Occipital lobe (tissue), 2 donors: Measurements from ENCODE around the gene CARD18. TPM values are rescaled to one million over a fixed set of nuclear protein-coding genes. Genes with fewer than 3 reads are reported as not detected.
"Not testable (repeated sequence)": the region's sequence is repeated elsewhere in the genome, so short reads cannot be mapped to it uniquely, and the experiment has no call there.

Experiments used
- DNase-seq: peaks from one replicate; lab custom pipeline; 2025; lab: John Stamatoyannopoulos, UW
- total RNA-seq: library from RNA; depleted of rRNA; stranded (reverse); fragments of >200 nt; gene quantifications from one replicate; pipeline ENCODE4 v1.2.3, GENCODE V29; 2014

CARD18 gene
- total RNA-seq, 1 donor from 2014 or later, result not detected

DNA sequence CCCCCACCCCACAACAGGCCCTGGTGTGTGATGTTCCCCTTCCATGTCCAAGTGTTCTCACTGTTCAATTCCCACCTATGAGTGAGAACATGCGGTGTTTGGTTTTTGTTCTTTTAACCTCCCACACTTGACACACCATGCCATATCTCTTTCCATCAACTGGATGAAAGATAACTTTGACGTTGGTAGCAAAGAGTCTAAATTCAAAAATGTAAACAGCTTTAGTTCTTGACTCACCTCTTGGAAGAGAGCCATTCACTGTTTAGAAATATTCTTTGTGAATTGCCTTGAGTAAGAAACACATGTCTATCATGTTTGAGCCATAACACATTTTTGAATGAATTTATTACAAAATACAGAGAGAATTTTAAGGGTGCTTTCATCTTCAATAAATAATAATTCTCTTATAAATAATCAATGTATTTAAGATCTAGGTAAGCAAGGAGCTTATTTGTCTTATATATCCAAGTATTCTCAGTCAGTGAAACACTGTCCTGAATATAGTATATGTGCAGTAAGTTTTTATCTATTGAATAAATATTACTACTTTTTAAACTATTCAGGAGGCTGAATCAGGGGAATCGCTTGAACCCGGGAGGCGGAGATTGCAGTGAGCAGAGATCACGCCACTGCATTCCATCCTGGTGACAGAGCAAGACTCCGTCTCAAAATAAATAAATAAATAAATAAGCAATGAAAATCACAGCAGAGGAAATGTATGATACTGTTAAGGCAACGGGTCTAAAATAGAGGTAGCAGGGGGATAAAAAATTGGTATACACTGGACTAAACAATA lies 6.7 kb downstream of the CARD18 start:
- DNase-seq, result no peak

- DNase-seq, result no peak
These were observed 9.3 kb downstream of the CARD18 start for GRCh38 chr11:105130189-105130813.

DNA sequence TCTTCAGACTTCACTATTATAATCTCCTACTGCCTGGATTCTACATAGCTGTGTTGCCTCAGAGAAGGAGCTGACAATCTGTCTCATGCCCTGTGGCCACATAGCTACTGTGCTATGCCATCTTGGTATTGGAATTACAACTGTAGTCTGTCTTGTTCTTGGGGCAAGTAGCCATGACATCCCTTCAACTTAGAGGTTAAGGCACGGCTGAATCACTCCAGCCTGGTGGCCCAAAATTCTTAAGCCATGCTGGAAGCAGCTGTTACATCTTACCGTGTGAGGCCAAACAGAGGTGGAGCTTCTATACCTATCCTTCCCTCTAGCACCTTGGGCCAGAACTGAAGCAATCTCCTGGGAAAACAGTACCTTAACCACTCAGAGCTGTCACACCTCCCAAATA lies 14.8 kb downstream of the CARD18 start:
- DNase-seq, result no peak

DNA sequence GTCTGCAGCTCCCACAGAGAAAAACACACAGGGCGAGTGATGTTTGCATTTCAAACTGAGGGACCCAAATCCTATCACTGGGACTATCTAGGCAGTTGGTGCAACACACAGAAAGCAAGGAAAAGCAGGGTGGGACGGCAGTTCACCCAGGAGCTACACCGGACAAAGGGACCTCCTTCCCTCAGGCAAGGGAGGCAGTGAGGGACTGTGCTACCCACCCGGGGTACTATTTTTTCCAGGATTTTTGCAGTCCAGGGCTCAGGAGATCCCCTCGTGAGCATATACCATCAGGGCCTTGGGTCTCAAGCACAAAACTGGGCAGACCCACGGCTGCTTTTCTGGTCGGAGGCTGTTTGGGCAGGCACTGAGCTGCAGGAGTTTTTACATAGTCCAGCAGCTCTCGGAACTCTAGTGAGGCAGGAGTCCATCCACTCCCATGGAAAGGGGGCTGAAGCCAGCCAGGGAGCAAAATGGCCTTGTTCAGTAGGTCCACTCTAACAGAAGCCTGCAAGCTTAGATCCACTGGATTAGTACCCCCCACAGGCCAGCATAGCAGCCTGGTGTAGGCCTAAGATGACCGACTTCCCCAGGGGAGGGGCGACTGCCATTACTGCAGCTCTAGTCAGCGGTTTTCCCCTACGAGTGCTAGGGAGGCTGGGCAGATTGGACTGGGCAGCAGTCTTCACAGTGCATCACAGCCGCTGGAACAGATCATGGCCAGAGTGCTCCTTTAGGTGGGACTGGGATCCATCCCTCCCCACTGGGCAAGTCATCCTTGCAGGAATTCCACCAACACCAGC lies 28.2 kb downstream of the CARD18 start:
- no peak for DNase-seq

GRCh38 chr11:105110688-105111030 lies 28.9 kb downstream of the CARD18 start:
- no peak for DNase-seq

DNA sequence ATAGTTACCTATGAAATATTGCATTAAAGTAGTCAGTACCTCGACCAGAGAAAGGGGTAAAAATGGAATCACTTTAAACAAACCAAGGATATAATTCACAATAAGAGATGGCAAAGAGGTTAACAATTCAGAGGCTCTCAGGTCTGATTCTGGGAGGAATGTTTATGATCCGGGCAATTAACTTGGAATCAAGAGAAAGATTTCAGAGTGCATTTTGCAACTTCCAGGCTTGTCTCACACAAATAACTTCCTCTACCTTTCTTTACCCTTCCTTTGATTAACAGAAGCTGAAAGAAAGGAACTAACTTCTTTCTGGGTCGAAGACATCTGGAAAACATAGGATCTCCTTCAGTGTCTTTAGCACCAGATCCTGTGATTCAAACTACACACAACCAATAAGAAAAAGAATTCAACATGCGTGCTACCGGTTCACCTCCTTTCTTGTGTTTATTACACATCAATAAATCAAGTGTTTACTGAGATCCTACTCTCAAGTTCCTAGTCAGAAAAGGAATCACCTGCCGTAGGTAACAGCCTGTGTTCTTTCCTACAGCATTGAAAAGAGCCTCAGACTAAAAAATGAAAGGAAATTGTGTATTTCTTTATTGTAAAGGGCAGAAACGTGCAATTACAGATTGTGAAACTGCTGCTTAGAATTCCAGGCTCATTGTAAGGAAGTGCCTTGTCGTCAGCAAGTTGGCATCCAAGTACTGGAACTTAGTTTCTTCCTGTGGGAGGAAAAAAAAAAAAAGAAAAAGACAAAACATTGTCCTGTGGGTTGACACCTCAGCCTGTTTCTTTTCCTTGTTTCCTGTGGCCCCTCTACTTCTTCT lies 29.5 kb downstream of the CARD18 start:
- no peak for DNase-seq

- DNase-seq, result no peak
These were observed 30.2 kb downstream of the CARD18 start for GRCh38 chr11:105109321-105109720.

DNA sequence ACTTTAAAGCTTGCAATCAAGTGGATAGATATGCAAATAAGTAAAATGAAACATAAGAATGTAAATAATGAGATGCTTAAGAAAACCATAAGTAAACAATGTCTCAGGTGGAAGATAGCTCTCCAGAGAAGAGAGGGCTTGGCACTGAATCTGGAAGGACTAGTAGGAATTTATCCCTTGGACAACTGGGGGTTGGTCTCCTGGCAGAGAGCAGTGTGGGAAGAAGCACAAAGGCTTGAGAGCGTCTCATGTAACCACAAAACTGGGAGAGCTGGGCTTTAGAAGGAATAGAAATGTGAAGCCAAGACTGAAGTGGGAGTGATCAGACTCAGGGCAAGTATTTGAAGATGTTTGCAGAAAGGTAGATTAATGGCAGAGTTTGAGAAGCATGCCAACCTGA lies 31.3 kb downstream of the CARD18 start:
- no peak for DNase-seq

DNA sequence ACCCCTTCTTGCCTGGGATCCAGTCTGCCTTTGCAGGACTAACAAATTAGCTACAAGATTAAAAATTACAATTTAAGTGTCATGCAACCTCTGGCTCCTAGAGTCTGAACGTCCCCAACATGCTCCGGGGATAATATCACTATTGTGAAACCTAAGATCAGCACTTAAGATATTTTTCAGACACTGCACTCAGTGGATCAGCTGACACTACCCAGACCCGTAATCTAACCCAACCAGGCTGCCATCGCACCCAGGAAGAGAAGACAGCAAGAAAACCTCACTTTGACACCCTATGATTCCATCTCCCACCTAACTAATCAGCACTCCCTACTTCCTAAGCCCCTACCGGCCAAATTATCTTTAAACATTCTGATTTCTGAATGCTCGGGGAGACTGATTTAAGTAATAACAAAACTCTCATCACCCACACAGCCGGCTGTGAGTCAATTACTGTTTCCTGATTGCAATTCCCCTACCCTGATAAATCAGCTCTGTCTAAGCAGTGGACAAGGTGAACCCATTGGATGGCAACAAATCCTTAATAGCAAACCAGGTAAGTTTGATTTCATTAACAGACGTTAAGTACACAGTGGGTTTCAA lies 32.2 kb downstream of the CARD18 start:
- not testable (repeated sequence) for DNase-seq

- DNase-seq, result no peak
These were observed 33.4 kb downstream of the CARD18 start for GRCh38 chr11:105106140-105106539.

DNA sequence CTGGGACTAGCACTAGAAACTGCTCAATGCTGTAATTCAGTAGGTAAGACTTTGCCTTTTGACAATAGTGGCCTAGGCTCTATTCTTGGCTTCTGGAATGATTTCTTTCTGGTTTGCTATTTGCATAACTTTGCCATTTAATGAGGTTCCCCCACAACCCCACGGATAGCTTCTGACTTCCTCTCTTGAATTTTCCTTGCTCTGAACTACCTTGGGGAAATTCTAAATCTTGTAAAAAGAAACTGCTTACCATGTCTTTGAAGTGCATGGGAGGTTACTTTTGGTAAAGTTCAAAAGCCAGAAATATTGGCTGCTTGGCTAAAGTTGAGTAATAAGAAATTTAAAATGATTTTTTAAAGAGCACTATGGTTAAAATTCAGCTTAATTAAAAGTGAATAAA lies 35.3 kb downstream of the CARD18 start:
- DNase-seq, result no peak

DNA sequence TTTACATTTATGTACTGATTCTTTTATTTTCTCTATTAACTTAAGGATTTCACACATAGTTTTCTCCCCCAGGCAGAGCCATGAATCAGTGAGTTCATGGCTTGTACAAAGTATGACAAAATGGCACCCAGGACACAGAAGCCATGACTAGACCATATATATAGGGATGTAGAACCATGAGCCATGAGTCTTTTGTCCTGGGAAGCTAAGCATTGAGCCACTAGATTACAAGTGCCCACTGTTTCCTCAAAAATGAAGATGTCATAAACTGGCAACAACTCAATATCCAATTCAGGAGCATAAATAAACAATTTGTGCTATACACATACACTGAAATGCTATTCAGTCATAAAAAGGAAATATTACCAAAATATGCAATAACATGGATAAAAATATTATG lies 36.2 kb downstream of the CARD18 start:
- DNase-seq, result no peak

DNA sequence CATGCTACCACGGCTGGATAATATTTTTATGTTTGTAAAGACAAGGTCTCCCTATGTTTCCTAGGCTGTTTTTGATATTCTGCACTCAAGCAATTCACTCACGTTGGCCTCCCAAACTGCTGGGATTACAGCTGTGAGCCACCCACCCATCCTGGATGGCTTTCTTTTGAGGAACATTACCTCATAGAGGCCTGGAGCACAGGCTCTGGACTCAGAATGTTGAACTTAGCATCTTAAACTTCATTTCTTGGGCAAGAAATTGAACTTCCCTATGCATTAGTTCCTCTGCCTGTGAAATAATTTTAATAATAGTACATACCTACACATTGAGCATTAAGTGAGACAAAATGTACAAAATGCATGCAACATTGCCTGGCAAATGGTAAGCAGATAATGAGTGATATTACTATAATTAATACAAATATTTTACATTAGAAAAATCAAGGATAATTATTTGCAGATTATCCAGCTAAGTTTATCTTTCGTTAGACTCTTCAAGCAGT lies 37.4 kb downstream of the CARD18 start:
- not testable (repeated sequence) for DNase-seq

GRCh38 chr11:105100981-105101630 lies 38.5 kb downstream of the CARD18 start:
- DNase-seq, result no peak

GRCh38 chr11:105100206-105100605 lies 39.4 kb downstream of the CARD18 start:
- DNase-seq, result no peak

- not testable (repeated sequence) for DNase-seq
These were observed 40.0 kb downstream of the CARD18 start for GRCh38 chr11:105099594-105099993.

DNA sequence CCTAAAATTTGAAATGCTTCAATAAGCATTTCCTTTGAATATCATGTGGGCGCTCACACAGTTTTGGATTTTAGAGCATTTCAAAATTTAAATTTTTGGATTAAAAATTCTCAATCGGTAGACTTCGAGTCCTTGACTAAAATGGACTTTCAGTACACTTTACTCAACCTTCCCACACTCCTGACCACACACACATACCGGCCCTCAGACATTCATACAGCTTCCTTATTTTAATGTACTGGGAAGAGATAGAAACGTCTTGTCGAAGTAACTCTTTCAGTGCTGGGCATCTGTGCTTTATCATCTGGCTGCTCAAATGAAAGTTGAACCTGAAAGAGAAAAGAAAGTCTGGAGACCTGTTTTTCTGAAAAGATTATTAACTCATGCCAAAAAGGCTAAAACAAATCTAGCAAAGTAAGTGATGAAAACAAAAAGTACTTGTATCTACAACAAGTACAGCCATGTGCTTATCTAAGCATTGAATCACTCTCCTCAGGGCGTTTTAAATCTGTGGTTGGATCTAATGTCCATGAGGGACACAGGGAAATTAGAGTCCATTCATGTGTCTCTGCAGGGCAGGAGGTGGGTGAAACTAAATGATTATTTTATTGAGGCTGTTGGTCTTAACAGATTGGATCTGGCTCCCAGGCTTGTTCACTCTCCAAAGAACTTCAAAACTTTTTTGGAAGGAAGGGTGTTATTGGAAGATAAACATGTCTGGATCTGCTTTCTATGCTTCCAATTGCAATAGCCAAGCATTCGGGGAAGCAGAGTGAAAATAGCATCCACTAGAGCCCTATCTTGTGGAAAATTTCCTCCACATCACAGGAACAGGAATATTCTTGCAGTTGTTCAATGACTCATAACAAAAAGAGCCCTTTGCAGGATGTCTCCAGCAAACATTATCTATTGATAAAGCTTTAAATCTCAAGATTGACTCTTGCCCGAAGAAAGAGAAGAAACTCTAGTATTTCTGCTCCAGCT lies 47.0 kb downstream of the CARD18 start:
- DNase-seq, result no peak
